ENCODE results near the gene FLT1.

FLT1 gene

DNA sequence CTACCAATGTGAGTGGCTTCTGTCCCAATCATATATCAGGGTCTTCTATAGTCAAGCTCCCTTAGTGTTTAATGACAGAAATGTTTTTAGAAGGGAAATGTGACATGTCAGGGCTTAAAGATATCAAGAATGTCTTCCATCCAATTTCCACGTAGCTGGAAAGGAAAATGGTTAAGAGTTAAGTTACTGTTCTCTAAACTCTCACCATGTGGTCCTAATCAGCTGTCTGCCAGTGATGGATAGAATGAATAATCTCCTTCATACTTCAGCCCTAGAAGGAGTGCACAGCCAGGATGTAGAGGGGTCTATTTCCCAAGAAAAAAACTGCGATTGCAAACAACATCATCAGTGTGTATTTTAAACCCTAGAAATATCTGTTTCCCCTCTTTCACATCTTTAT is 36.3 kb downstream of the FLT1 start:
- no peak for DNase-seq (ENCODE audit: low read depth in 1 of 2, low spot score in 1 of 2)

DNA sequence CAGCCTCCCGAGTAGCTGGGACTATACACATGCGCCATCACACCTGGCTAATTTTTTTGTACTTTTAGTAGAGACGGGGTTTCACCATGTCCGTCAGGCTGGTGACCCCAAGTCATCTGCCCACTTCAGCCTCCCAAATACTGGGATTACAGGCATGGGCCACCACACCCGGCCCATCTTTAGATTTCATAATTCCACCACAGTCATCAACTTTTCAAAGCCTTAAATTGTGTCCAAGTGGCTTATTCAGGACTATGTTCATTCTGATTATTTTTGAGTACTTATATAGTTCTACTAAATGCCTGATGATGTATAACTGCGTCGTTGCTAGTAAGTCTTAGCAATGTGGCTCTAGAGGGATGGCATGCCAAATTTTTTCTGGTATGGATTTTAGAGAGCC is 36.9 kb downstream of the FLT1 start:
- DNase-seq (ENCODE audit: low read depth in 1 of 2, low spot score in 1 of 2) = no peak

GRCh38 chr13:28457521-28457920 is 37.4 kb downstream of the FLT1 start:
- no peak for DNase-seq (ENCODE audit: low read depth in 1 of 2, low spot score in 1 of 2)

DNA sequence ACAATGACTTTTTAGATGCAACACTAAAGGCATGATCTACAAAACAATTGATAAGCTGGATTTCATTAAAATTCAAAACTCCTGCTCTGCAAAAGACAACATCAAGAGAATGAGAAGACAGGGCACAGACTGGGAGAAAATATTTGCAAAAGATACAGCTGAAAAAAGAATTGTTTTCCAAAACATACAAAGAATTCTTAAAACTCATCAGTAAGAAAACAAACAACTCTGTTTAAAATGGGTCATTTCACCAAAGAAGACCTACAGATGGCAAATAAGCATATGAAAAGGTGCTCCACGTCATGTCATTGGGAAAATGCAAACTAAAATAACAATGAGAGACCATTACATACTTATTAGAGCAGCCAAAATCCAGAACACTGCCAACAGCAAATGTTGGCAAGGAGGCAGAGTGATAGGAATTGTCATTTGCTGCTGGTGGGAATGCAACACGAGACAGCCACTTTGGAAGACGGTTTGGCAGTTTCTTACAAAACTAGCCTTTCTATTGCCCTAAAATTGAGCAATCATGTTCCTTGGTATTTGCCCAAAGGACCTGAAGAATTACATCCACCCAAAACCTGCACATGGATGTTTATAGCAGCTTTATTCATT is 39.2 kb downstream of the FLT1 start:
- DNase-seq (ENCODE audit: low read depth in 1 of 2, low spot score in 1 of 2) = no peak

- no peak for DNase-seq (ENCODE audit: low read depth in 1 of 2, low spot score in 1 of 2)
Measured at GRCh38 chr13:28452755-28453154, 42.2 kb downstream of the FLT1 start.

DNA sequence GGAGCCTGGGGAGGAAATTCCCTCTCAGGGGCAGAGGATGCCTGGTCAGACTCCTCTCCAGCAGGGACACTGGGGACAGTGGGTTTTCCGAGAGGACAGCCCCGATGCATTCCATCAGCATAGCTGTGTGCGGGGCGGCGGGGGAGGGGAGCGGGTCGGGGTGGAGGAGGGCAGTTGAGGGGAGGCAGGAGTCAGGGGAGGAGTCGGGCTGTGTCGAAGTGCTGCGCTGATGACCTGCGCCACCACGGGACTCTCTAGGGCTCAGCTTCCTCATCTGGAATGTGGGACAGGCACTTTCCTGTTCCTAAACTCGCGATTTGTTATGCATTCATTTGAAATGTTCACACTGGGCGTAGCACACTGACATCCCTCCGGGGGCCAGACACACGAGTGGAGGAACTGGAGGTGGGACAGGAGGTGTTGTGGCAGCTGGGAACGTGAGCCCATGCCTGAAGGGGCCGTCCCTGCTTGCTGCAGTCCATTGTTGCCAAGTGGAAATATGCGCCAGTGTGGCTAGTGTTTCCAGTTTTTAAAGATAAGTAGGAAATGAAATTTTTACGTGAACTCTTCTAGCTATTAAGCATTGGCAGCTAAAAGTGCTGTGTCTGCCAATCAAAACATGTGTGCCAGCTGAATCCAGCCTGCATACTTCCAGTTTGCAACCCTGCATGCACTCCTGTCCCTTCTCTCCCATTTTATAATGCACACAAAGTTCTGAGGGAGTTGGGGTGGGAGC is 43.3 kb downstream of the FLT1 start:
- no peak for DNase-seq (ENCODE audit: low read depth in 1 of 2, low spot score in 1 of 2)

GRCh38 chr13:28449826-28450773 is 44.8 kb downstream of the FLT1 start:
- DNase-seq (ENCODE audit: low read depth in 1 of 2, low spot score in 1 of 2) = no peak

- no peak for DNase-seq (ENCODE audit: low read depth in 1 of 2, low spot score in 1 of 2)
Measured at GRCh38 chr13:28448651-28449358, 46.1 kb downstream of the FLT1 start.

- no peak for DNase-seq (ENCODE audit: low read depth in 1 of 2, low spot score in 1 of 2)
Measured at GRCh38 chr13:28447989-28448388, 46.9 kb downstream of the FLT1 start.

GRCh38 chr13:28447206-28447605 is 47.7 kb downstream of the FLT1 start:
- DNase-seq (ENCODE audit: low read depth in 1 of 2, low spot score in 1 of 2) = no peak

- no peak for DNase-seq (ENCODE audit: low read depth in 1 of 2, low spot score in 1 of 2)
Measured at GRCh38 chr13:28442839-28443238, 52.1 kb downstream of the FLT1 start.

DNA sequence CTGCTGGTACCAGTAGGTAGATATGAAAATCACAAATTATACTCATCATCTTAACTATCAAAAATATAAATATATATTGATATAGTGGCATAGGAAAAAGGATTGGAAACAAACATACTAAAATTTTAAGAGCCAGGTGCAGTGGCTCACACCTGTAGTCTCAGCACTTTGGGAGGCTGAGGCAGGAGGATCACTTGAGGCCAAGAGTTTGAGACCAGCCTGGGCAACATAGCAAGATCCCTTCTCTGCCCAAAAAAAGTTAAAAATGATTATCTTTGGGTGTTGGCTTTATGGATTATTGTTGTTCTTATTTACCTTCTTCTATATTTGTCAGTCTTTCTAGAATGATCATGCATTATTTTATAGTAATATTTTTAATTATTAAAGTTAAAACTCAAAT is 53.4 kb downstream of the FLT1 start:
- no peak for DNase-seq (ENCODE audit: low read depth in 1 of 2, low spot score in 1 of 2)

DNA sequence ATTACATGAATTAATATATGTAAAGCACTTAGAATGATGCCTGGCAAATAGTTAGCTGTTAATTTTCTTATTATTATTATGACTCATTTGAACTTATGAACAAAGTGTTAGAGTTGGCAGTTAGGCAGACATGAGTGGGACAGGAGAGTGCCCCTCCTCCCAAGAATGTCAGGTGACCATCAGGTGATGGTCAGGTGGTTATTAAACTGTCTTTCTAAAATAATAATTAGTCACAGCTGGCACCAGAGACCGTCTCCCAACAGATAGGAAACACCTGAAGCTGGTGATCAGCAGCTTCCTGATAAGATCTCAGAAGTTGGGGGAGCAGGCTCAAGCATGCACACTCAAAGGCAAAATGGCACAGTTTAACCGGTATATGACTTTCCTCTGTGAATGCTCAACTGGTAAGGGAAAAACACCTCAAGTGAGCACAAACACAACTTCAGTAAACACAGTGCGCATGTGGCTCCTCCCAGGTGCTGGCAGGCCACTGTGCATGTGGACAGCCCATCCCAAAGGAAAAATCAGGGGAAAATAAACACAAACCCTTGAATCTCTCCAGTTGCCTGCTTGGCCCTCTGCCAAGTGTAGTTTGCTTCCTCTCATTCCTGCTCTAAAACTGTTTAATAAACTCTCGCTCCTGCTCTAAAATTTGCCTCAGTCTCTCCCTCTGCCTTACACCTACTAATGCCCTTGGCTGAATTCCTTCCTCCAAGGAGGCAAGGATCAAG is 54.0 kb downstream of the FLT1 start:
- DNase-seq (ENCODE audit: low read depth in 1 of 2, low spot score in 1 of 2) = no peak

GRCh38 chr13:28438598-28439334 is 56.2 kb downstream of the FLT1 start:
- DNase-seq (ENCODE audit: low read depth in 1 of 2, low spot score in 1 of 2) = no peak

GRCh38 chr13:28438067-28438466 is 56.9 kb downstream of the FLT1 start:
- DNase-seq (ENCODE audit: low read depth in 1 of 2, low spot score in 1 of 2) = no peak

DNA sequence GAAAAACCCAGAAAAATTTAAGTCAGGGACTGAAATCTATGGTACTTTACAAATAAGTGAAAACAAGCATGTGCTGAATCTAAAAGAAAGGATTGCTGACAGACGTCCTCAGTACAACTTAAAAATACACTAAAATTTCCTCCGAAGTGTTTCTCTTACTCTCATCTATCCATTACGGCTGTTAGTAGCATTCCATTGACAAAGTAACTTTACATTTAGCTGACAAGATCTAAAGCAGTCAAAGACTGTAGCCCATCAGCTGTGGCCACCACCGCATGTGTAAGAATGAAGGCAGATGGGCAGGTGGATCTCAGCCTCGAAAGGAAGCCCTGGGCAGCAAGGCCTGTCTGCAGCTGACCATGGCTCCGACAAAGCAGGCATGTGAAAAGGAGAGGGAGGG is 59.0 kb downstream of the FLT1 start:
- no peak for DNase-seq (ENCODE audit: low read depth in 1 of 2, low spot score in 1 of 2)

DNA sequence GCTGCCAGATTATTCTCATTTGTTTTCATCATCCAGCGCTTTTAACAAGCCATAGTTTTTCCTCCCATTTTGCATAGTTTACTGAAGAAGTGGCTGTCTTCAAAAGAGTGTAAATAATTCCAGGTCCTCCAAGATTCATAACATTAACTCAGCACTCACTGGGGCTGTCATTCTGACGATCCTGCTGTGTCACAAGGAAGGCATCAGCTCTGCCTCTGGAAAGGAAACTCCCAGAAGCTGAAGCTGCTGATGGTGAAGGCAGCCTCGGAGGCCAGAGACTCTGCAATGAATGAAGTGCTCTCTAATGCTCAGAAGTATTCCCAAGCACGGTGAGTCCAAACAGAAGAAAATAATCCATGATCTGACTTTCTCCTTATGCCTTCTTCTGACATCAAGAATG is 60.0 kb downstream of the FLT1 start:
- no peak for DNase-seq (ENCODE audit: low read depth in 1 of 2, low spot score in 1 of 2)

GRCh38 chr13:28432816-28433560 is 61.9 kb downstream of the FLT1 start:
- DNase-seq (ENCODE audit: low read depth in 1 of 2, low spot score in 1 of 2) = no peak

- no peak for DNase-seq (ENCODE audit: low read depth in 1 of 2, low spot score in 1 of 2)
Measured at GRCh38 chr13:28429685-28430290, 65.1 kb downstream of the FLT1 start.
